NOMO-1 treated with dmso at 0.1 percent for 144 hours (cell line): ENCODE results near the gene PRMT5.

Experiments
- DNase-seq: peaks from one replicate; lab custom pipeline; 2025; ENCODE audit not compliant: unreplicated experiment; lab: John Stamatoyannopoulos, UW

PRMT5 gene

DNA sequence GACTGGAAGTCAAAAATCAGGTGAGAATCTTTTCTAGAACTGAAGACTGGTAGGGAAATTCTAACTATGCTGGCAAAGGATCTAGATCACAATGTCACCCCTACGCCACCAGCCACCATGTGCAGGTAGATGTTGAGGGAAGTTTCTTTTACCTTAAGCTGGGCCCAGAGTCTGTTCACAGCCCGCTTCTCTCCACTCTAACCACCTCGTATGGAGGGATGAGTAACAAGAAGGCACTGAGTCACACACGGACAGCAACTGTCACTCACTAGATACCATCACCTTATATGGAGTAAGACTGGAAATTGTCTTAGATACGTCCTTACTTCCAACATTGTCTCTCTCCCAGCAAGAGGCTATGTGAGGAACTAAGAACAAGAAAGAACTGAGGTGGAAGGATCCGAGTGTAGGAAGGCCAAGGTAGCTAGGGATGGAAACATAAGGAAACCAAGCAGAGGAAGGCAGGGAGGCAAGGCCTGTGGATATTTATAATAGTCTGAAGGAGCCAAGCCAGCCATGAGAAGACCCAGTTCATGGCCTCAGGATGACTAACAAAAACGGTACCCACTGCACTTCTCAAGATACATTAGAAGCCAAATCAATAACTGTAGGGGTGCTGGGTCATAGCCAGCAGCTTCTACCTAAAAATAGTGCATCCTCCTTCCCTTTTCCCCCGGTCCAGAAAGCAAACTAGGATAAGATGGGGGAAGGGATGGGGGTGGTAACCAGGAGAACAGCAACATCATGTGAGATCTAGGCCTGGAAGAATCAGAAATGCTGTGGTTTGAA is 30.7 kb downstream of the PRMT5 start:
- no peak for DNase-seq

DNA sequence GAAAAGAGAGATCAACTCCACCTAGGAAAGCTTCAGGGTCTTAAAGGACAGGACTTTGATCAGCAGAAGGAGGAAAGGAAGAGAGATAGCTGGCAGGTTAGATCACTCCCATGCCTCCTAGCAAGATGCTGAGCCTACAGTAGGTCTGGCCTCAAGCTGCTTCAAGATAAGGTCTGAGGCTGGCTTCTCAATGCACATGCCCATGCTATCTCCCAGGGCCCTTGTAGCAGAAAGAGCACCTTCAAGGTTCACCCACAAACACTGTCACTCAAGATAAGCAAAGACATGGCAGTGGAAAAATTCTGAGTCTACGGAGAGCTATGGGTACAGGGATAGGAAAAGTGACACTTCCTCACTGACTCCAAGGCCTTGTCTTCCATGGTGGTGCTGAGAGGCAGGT is 31.8 kb downstream of the PRMT5 start:
- no peak for DNase-seq

DNA sequence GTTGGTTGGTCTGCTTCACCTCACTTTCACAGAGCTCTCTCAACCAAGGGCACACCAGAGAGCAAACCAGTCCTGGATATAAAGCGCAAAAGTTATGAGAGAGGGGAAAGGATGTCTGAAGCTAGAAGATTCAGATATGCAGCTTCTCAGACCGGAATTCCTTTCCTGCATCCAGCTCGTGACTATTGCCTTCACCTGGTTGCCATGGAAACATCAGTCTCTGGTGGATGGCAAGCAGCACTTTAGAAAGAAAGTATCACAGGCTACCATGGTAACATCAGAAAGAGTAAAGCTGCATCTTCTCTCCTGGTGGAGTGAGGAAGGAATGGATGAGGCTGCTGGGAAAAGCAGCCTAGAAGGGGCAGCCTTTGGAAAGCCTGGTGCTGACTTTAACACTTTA is 32.4 kb downstream of the PRMT5 start:
- no peak for DNase-seq

DNA sequence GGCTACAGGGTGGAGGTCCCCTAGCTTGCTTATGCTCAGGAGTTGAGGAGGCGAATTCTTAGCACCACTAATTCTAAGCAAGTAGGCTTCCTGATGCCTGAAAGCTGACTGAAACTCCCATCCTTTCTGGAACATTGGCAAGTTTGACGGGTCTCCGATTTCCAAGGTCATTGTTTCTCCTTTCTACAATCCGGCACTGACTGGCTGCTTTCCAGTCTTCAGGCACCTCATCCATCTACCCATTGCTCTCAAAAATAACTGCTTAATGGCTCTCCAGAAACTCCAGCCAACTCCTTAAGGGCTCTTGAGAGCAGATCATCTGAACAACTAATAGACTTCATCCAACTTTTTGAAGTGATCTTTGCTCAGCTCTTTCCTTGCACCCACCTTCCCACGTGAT is 32.8 kb downstream of the PRMT5 start:
- no peak for DNase-seq

DNA sequence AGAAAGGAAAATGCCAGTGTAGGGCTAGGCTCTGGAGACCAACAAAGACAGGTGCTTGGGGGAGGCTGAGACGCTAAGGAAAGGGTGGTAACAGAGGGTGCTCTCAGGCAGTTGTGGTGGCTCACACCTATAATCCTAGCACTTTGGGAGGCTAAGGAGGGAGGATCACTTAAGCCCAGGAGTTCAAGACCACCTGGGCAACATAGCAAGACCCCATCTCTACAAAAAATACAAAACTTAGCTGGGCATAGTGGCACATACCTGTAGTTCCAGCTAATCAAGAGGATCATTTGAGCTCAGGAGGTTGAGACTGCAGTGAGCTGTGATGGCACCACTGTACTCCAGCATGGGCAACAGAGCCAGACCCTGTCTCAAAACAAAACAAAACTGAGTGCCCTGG is 33.8 kb downstream of the PRMT5 start:
- DNase-seq = no peak

DNA sequence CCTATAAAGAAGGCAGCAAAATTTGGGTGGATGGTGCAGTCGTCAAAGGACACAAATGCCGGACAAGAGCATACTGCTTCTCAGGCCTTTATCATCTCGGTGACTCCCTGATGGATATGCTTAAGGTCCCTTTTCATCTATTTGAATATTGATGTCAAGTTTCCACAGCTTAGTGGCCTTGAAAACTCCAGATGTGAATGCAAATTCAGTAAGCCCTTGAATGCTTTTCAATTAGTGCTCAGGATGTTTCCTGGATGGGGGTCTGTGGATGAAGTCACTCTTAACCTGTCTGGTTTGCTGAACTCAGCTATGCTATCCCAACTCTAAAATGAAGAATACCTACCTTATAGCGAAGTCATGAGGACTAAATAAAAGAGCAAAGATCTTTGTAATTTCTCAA is 35.5 kb downstream of the PRMT5 start:
- DNase-seq = no peak

DNA sequence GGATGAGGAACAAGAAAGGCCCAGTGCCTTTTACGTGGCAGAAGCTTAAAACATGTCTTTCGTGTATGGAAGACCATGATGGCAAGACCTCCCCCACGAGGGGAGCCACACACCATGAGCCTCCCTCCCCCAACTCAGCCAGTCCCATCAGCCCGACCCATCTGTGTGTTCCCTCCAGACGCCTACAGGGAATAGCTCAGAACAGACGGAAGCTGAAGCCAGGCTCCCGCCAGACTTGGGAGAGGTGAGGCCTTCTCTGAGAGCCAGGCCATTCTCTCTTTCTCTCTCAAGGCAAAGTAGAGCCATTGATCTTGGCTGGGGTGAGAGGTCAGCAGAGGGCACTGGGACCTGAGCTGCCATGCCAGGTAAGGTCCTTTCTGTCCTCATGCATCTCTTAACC is 36.7 kb downstream of the PRMT5 start:
- DNase-seq = no peak

DNA sequence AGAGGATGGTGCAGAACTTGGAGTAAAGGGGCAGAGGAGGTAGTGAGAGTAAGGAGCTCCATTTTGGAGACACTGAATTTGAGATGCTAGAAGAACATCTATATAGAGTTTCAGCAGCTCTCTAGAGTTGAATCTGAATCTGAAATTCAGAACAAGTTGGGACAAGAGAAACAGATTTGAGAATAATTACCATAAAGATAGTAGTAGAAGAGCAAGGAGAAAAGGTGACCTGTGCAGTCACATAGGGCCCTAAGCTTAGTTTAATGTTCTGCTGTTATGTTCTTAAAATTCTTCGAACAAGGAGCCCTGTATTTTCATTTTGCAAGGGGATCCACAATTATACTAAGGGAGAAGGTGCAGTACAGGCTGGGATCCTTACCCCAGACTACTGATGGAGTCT is 38.8 kb downstream of the PRMT5 start:
- DNase-seq = no peak

DNA sequence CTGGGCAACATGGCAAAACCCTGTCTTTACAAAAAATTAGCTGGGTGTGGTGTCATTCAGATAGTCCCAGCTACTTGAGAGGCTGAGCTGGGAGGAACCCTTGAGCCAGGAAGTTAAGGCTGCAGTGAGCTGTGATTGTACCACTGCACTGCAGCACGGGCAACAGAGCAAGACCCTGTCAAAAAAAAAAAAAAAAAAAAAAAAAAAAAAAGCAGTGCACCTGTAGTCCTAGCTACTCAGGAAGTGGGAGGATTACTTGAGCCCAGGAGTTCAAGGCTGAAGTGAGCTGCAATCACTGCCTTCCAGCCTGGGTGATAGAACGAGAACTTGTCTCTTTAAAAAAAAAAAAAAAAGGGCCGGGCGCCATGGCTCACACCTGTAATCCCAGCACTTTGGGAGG is 40.5 kb downstream of the PRMT5 start:
- no peak for DNase-seq

DNA sequence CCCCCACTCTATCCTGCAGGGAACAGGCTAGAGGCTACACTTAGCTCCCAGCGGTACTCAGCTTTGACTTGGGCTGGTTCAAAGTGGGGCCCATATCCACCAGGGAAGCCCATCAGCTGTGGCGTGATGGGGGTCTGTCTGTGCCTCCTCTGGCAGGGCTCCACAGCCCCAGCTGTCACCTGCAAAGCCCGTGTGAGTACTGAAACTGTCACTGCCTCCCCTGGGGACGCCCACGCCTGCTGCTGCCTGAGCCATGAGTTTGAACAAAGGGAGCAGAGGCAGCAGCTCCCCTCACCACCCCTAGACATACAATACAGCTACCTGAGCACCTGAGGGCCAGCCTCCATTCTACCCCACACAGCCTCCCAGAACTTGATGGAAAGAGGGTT is 41.2 kb downstream of the PRMT5 start:
- DNase-seq = no peak

DNA sequence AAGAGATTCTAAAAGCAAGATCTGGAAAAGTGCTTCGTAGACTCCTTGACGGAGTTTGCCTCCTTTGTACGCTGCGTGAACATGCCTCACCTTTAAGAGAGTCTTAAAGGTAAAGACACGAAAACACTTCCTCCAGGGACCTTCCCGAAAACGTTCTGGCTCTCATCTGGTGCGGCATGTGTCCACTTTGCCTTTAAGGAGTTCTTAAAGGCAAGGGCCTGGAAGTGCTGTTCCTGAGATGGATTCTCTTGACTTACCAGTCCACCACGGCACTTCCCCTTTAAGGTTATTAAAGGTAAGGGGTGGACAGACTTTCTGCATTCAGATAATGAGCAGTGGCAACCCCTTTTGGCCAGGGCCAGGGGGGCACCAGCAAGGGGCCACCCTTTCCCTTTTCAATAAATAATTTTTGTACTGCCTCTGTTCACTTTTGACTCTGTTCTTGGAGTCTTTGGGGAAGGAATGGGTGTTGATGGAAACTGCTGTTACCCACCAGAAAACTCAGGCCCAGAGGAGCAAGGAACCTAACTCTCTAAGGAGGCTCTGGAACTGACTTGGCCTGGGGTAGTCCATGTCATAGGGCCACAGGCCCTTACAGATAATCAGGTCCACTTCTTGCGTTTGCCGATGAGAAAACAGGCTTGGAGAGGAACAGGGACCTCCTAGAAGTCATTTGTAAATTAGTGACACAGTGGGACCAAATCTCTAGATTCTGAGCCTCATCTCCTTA is 41.8 kb downstream of the PRMT5 start:
- DNase-seq = peak; percentile 82

DNA sequence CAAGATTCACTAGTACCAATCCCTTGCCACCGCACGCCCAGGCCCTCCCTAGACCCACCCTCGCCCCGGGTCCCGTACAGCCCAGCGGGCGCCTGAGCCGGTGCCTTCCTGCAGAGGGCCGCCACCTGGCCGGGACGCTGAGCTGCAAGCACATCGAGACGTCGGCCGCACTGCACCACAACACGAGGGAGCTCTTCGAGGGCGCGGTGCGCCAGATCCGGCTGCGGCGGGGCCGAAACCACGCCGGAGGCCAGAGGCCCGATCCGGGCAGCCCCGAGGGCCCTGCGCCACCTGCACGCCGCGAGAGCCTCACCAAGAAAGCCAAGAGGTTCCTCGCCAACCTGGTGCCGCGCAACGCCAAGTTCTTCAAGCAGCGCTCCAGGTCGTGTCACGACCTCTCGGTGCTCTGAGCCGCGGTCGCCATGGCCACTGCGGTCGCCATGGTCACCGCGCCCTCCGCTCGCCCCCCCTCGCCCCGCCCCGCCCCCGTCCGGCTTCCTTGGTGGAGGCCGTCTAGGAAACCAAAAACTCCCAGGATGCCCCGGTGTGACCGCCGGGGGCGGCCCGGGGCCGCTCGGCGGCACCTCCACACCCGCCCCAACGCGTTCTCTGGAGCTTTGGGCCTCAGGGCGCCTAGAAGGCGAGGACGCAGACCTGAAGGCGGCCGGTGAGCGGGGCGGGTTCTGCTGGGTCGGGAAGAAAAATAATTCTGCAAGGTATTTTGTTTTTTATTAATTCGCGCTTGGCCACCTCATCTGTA is 42.5 kb downstream of the PRMT5 start:
- DNase-seq = peak; percentile 52

DNA sequence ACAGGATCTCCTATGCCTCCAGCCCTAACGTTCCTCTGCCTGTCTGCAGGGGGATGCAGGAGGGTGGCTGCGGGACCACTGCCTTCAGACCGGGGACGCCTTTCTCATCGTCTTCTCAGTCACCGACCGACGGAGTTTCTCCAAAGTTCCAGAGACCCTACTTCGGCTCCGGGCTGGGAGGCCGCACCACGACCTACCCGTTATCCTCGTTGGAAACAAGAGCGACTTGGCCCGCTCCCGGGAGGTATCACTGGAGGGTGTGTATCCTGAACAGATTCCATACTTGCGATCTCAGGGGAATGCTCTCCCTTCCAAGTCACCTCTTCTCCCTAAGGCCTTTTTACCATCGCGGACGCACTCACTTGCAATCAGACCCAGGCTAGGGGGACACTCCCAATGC is 43.2 kb downstream of the PRMT5 start:
- DNase-seq = no peak

DNA sequence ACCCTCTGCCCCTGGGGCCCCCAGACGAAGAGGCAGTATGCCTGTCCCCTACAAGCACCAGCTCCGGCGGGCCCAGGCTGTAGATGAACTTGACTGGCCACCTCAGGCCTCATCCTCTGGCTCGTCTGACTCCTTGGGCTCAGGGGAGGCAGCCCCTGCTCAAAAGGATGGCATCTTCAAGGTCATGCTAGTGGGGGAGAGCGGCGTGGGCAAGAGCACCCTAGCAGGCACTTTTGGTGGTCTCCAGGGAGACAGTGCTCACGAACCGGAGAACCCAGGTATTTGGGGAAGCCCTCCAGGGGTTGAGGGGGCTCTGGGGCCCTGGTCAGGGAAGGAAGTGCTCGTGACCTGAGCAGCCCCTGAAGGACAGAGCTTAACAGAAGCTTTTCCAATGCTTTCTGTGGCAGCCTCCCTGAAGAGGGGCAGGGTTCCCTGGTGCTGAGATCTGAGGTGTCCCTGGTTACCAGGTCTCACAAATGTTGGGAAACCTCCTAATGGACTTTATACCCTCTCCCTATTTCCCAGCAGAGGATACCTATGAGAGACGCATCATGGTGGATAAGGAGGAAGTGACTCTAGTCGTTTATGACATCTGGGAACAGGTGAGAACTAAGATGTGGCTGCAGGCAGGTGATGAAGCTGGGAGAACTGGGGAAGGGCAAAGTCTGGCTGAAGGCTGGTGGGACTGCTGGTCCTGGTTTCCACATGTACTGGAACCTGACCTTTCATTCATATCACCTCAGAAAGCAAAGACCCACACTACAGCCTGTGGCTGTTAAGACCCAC is 44.2 kb downstream of the PRMT5 start:
- no peak for DNase-seq

DNA sequence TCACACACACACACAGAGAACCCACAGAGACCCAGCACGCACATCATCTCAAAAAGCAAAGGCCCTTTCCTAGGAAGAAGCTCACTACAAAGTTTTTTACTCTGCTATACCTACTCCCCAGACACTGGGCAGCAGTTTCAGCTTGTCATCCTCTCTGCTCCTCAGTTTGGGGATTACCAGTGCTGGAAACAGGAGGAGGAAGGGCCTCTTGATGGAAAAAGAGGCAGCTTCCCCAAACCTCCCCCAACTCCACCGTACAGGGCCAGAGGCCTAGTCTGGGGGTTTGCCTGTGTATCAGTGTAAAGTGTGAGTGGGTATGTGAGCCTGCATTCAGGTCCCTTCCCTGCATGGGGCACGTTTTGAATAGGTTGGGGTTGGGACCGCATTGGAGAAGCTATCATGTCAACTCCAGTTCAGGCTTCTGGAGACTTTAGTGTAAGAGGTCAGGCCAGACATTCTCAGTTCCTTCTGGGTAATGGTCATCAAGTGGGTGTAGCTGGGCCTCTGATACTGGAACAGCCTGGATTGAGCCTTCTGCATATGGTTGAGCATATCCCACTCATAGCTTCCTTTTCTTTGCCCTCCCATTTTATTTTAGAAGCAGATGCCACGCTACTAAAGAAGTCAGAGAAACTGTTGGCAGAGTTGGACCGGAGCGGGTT is 45.0 kb downstream of the PRMT5 start:
- no peak for DNase-seq

DNA sequence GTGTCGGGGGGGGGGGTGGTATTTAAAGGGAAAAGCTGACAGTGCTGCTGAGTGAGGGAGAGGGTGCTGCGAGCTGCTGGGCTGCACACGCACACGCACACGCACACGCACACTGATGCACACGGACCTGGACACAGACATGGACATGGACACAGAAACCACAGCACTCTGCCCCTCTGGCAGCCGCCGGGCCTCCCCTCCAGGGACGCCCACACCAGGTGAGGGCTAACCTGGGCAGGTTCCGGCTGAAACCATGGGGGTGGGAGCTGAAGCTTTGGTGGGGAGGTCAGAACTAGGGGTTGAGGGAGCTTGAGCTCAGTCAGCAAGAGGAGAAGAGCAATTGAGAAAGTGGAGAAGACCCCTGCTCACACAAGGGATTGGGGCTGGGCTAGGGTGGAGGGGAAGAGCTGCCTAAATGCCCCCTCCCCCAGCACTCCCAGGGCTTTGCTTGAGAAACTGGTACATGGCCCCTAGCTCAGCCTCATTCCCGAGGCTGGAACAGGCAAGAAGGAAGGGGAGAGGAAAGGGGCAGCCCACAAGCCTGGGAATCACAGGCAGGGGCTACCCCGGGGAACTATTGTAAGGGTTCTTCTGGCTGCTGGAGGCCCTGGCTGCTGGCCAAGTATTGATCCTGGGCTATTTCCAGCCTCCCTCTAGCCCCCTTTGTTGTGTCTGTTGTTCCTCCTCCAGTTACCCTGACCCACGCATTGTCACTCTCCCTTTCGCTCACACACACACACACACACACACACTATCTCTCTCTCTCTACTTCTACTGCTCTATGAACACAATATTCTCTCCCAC is 45.8 kb downstream of the PRMT5 start, which contains the start of gene REM2:
TSS of gene REM2 (plus strand) at position 50 of the 804 bp plus-strand sequence. CDS start at position 116, 66 bp downstream.
- DNase-seq = no peak

DNA sequence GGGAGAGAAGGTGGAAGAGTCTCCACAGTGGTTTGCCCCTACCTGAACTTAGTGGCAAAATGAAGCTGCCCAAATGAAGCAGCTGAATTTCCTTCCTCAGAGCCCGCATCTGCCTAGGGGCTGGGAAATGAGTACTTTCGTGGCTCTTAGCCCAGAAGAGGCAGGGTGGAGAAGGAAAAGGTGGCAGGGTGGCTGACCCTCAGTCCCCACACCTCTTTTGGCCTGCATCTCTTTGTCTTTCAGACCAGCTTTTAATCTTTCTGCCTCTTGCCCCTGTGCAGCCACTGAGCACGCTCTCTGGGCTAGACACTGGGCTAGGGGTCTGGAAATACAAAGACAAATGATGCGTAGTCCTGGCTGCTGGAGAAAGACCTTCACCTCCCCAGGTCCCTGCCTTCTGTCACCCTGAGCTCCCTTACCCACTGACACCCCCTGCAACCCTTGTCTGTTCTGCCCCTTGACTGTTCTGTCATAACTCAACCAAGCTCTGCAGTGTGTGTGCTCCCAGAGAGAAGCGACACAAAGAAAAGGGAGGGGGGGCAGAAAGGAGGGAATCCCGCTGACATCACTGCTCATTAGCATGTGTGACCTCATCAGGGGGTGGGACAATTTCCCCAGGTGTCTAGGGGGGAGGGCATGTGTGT is 46.5 kb downstream of the PRMT5 start:
- DNase-seq = no peak

DNA sequence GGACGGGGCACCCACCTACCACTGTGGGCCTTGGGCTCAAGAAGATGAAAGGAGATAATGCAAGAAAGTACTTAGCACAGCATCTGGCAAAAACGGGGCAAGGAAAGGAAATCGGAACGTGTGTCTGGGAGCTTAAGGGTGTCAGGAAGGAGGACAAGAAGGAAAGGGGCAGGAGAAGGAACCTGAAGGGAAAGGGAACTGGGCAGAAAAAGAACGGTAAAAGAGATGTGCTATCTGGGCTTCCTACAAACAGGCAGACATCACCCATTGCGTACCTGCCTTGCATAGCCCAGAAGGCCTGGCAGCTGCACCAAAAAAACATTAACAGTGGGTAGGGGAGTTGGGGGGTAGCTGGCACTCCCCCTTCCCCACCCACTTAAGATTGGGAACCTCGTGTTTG is 47.1 kb downstream of the PRMT5 start:
- DNase-seq = no peak
